ENCODE results near the gene IGF2BP1. TPM values are rescaled to one million over a fixed set of nuclear protein-coding genes. Genes with fewer than 3 reads are reported as not detected.

Gene IGF2BP1
- total RNA-seq, 2 experiments from 2014 or later = not detected

DNA sequence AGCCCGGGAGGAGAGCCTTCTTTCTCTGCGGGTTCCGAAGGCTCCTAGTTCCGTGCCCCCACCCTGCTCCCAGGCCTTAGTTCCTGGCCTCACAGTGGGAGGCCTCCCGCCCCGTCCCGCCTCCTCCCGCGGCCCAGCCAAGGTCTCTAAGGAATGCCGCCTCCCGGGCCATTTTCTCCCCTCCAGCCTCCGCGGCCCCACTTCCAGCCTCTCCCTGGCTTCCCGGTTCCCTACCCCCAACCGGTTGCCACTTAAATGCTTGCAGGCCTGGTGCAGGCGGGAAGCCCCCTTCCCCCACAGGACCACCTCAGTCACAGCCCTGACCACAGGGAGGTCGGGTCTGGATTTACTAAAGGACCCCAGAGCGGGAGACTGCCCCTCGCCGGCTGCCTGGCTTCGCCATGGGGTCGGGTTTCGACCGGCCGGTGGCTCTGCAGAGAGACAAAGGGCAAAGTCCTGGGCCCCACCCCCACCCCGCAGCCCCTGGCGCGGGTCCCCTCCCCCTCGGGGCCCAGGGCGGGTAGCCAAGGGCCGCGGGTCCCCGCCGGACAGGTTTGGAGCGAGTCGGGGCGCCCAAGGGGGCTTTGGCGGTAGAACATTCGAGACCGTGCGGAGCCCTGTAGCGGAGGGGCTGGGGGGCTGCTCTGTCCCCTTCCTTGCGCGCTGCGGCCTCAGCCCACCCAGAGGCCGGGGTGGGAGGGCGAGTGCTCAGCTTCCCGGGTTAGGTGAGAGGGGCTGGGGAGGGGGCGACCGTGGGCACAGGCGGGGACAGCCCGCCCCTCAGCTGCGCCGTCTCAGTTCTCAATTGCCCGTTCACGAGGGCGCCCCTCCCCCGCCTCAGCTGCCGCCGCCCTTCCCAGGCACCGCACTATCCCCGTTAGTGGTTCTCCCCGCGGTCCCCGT is 16.4 kb downstream of the IGF2BP1 start:
- ATAC-seq = no peak
- CTCF ChIA-PET = interaction anchor here (0.5 to 2.9 kb wide), 5 partner anchors 9 to 246 kb away, joined by 3 to 14 read pairs (median 3); no protein-coding TSS in a partner anchor
- POLR2A ChIA-PET = no interaction called here
- Mint-ChIP-seq H3K36me3 (ENCODE audit: low read depth) (no peaks in the 10 kb centered on the region), H3K4me1 (ENCODE audit: low read depth) (no peaks in the 10 kb centered on the region), H3K27me3 (ENCODE audit: low read depth) (peaks cover 51% of the 10 kb centered on the region), H3K4me3 (no peak overlapping the region), H3K9me3 (ENCODE audit: insufficient read depth) (no peaks in the 10 kb centered on the region), H3K27ac (no peak overlapping the region)
- no peak for DNase-seq

DNA sequence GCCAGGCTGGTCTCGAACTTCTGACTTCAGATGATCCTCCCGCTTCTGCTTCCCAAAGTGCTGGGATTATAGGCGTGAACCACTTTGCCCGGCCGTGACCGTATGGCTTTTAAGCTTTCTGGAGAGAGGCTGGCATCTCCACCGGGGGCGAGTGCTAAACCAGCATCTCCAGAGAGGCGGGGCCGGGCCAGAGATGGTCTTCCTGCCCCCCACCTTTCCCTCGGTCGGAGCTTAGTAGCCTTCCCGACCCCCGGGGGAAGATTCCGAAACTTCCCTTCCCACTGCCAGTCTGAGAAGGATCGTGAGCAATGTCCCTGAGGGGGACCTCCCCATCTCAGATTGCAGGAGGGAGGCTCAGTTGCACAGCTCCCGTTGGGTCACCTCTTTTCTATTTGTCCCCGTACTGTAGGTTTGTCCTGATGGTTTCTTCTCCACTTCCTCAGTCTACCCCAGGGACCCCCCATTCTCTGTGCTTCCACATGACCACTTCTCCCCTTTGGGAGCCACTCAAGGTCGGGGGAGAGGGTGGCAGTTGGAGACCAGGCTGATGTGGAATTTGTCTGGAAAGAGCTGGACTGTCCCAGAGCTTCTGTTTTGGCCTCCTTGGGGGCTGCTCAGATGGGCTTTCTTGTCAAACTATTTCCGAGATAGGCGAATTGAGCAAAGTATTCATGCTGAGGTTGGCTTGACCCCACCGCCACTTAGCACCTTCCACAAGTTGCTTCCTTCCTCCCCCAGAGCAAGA is 18.2 kb downstream of the IGF2BP1 start:
- Mint-ChIP-seq H3K4me3 (no peak overlapping the region), H3K36me3 (ENCODE audit: low read depth) (no peaks in the 10 kb centered on the region), H3K9me3 (ENCODE audit: insufficient read depth) (no peaks in the 10 kb centered on the region), H3K27ac (no peak overlapping the region), H3K27me3 (ENCODE audit: low read depth) (peaks cover 49% of the 10 kb centered on the region), H3K4me1 (ENCODE audit: low read depth) (no peaks in the 10 kb centered on the region)
- ChIA-PET CTCF (interaction anchor here (1.2 to 2.9 kb wide), 4 partner anchors 11 to 248 kb away, joined by 3 to 14 read pairs (median 4); no protein-coding TSS in a partner anchor), POLR2A (interaction anchor here (1.0 kb wide), 1 partner anchor 10 kb away, joined by 3 read pairs; no protein-coding TSS in a partner anchor)
- DNase-seq (no peak), ATAC-seq (no peak)

DNA sequence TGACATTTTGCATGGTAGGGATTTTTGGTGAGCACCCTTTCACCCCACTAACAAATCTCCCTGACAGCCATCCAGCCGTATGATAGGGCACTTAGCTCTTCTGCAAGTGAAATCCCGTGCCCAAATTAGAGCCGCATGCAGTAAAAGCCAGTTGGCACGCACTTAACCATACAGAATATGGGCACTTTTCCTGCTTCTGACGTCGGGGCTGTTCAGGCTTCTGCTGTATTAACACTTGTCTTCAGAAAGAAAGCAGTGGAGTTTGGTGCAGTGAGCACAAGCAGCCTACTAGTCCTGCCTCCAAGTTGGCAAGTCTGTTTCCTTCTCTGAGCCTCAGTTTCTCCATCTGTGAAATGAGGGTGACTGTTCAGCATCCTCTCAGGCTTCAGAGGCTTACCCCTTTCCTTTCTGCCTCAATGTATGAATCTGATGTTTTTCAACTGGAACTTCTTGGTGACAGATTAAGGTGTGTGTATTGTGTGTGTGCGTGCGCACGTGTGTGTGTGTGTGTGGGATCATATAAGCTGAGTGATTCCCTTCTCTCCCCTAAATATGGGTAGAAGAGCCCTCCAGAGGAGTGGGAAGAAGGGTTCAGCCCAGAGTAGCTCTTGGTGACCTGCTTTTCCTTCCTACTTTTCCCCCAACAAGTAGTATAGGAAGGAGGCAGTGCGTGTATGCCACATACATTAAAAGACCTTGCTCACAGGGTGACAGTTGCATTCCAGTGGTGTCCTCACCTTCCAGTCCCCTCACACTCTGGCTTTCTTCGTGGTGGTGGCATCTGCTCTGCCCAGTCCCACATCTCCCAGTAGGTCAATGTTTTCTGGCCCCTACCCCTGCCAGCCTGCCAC is 19.0 kb downstream of the IGF2BP1 start:
- no peaks in the 10 kb centered on the region for H3K4me1 Mint-ChIP-seq (ENCODE audit: low read depth)
- DNase-seq (no peak), ATAC-seq (no peak)
- CTCF ChIA-PET = interaction anchor here (1.7 to 2.9 kb wide), 2 partner anchors 16 to 20 kb away, joined by 4 to 14 read pairs; no protein-coding TSS in a partner anchor
- no peak overlapping the region for H3K27ac Mint-ChIP-seq
- POLR2A ChIA-PET = no interaction called here
- no peaks in the 10 kb centered on the region for H3K9me3 Mint-ChIP-seq (ENCODE audit: insufficient read depth)
- H3K4me3 Mint-ChIP-seq = no peak overlapping the region
- peaks cover 46% of the 10 kb centered on the region for H3K27me3 Mint-ChIP-seq (ENCODE audit: low read depth)
- no peaks in the 10 kb centered on the region for H3K36me3 Mint-ChIP-seq (ENCODE audit: low read depth)

DNA sequence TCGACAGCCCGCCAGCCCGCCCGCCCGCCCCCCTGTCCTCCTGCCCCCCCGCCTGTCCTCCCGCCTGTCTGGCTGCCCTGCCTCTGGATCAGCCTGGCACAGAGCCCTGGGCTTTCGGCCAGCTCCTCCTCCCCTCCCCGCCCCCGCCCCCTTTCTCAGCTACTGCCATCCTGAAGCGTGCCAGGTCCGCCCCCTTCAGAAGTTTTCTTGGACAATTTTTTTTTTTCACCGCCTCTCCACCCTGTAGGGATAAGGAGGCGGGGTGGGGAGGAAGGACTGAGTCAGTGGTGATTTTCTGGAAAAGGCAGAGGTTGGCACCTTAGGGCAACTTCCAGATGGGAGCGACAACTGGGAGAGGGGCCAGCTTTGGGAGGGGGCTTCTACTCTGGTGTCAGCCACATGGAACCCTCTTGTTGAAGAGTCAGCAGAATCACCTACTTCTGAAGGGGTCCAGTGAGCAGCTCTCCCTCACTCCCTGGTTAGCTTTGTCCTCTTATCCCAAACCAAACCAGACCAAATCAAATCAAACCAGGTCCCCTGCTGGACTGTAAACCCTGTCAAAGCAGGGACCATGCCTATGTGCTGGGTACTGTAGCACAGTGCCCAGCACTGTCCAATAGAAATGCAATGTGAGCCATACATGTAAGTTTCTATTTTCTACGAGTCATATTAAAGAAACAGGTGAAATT is 19.7 kb downstream of the IGF2BP1 start:
- H3K27ac Mint-ChIP-seq = no peak overlapping the region
- CTCF ChIA-PET = interaction anchor here (2.9 kb wide), 1 partner anchor 15 kb away, joined by 14 read pairs; no protein-coding TSS in a partner anchor

DNA sequence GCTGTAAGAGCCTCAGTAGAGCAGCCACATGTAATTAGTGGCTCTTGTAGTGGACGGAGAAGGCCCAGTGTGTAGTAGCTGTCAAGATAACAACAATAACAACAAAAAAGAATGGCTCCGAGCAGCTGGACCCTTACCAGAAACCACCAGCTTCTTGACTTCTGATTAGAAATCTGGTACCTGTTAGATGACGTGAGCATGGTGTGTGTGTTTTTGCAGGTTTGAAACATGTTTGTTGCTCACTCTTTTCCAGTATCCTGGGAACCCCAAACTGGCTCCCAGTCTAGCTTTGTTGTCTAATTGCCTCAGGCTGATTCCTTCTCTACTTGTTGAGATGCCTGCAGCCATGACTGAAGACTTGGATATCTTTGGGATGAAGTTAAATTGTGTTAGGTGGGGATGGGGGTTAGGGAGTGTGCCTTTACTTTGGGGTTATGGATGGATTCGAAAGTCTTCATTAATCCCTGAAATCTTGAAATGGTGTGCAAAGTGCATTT is 21.0 kb downstream of the IGF2BP1 start:
- no peak for DNase-seq

More for the DNA sequence above, 19.7 kb downstream of the IGF2BP1 start:
- ATAC-seq (no peak), DNase-seq (no peak)
- peaks cover 47% of the 10 kb centered on the region for H3K27me3 Mint-ChIP-seq (ENCODE audit: low read depth)
- POLR2A ChIA-PET = no interaction called here
- H3K9me3 Mint-ChIP-seq (ENCODE audit: insufficient read depth) = no peaks in the 10 kb centered on the region
- H3K4me3 Mint-ChIP-seq = no peak overlapping the region
- no peaks in the 10 kb centered on the region for H3K4me1 Mint-ChIP-seq (ENCODE audit: low read depth)
- H3K36me3 Mint-ChIP-seq (ENCODE audit: low read depth) = no peaks in the 10 kb centered on the region

DNA sequence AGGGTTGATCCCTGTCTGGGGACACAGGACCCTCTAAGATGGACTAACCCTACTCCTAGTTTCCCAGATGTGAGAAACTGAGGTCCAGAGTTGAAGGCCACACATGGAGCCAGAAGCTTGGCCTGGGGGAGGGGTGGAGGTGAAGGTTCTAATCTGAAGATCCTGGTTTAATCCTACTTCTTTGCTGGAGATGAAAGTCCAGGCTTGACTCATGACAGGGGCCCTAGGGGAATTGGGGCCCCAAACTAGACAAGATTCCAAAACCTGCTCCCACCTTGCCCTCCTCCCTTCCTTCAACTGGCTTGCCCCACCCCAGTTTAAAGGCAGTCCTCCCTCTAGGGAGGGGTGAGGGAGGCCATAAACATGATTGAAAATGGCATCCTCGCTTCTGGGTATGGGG is 21.6 kb downstream of the IGF2BP1 start:
- ATAC-seq (no peak), DNase-seq (no peak)
- Mint-ChIP-seq H3K27ac (no peak overlapping the region), H3K9me3 (ENCODE audit: insufficient read depth) (no peaks in the 10 kb centered on the region), H3K4me3 (no peak overlapping the region), H3K27me3 (ENCODE audit: low read depth) (peaks cover 33% of the 10 kb centered on the region), H3K36me3 (ENCODE audit: low read depth) (no peaks in the 10 kb centered on the region), H3K4me1 (ENCODE audit: low read depth) (no peaks in the 10 kb centered on the region)
- CTCF ChIA-PET = interaction anchor here (2.3 kb wide), 1 partner anchor 14 kb away, joined by 6 read pairs; no protein-coding TSS in a partner anchor
- POLR2A ChIA-PET = no interaction called here

More for the DNA sequence above, 21.0 kb downstream of the IGF2BP1 start:
- H3K27ac Mint-ChIP-seq = no peak overlapping the region
- ChIA-PET POLR2A (no interaction called here), CTCF (interaction anchor here (2.3 kb wide), 1 partner anchor 14 kb away, joined by 6 read pairs; no protein-coding TSS in a partner anchor)
- peaks cover 35% of the 10 kb centered on the region for H3K27me3 Mint-ChIP-seq (ENCODE audit: low read depth)
- H3K9me3 Mint-ChIP-seq (ENCODE audit: insufficient read depth) = no peaks in the 10 kb centered on the region
- no peaks in the 10 kb centered on the region for H3K4me1 Mint-ChIP-seq (ENCODE audit: low read depth)
- H3K36me3 Mint-ChIP-seq (ENCODE audit: low read depth) = no peaks in the 10 kb centered on the region
- no peak overlapping the region for H3K4me3 Mint-ChIP-seq
- ATAC-seq = no peak

DNA sequence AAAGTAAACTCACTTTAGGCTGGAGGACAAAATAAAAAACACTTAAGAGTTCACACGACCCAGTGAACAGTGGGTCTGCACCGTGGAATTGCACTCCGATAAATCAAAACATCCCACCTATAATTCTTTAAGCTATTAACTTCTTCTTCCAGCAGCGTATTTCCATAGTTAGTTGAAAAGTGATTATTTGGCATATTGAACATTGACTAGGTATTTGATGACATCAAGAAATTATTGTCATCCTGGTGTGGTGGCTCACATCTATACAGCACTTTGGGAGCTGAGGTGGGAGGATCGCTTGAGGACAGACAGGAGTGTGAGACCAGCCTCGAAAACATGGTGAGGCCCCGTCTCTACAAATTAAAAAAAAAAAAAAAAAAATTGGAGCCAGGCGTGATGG is 23.4 kb downstream of the IGF2BP1 start:
- Mint-ChIP-seq H3K4me1 (ENCODE audit: low read depth) (no peaks in the 10 kb centered on the region), H3K36me3 (ENCODE audit: low read depth) (no peaks in the 10 kb centered on the region), H3K27ac (no peak overlapping the region), H3K27me3 (ENCODE audit: low read depth) (peaks cover 20% of the 10 kb centered on the region), H3K4me3 (no peak overlapping the region), H3K9me3 (ENCODE audit: insufficient read depth) (no peaks in the 10 kb centered on the region)
- POLR2A ChIA-PET = no interaction called here
- CTCF ChIA-PET = no interaction called here
- DNase-seq = no peak
- no peak for ATAC-seq

DNA sequence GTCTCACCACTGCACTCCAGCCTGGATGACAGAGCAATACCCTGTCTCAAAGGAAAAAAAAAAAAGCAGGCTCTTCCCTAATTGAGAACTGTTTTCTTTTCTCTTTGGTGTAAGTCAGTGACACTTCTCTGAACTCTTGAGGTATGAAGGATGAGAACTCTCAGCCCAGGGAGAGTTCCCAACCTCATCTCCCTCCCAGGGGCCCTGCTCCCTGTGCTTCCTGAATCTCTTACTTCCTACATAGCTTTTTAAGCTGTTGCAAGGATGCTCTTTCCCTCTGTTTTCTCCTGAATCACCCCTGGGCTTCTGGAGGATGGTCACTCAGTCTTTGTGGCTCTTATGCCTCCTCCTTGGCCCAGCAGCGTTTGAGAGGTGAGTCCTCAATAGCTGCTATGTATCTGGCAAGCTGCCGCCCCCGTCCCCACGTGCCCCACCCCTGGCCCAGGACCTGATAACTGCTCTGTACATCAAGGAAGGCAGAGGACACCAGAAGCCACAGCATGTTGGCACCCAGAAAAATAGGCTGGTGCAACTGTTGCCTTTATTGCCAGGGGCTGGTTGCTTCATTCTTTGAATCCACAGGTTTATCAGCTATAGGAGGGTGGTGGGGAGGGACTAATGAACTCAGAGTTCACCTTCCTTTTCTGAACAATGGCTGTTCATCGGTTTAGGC is 24.0 kb downstream of the IGF2BP1 start:
- Mint-ChIP-seq H3K36me3 (ENCODE audit: low read depth) (no peaks in the 10 kb centered on the region), H3K27me3 (ENCODE audit: low read depth) (peaks cover 14% of the 10 kb centered on the region), H3K27ac (no peak overlapping the region), H3K9me3 (ENCODE audit: insufficient read depth) (no peaks in the 10 kb centered on the region), H3K4me1 (ENCODE audit: low read depth) (no peaks in the 10 kb centered on the region), H3K4me3 (no peak overlapping the region)
- ChIA-PET POLR2A (no interaction called here), CTCF (interaction anchor here (0.9 to 1.0 kb wide), 2 partner anchors 11 to 217 kb away, joined by 3 to 4 read pairs; no protein-coding TSS in a partner anchor)
- no peak for ATAC-seq
- DNase-seq = no peak

DNA sequence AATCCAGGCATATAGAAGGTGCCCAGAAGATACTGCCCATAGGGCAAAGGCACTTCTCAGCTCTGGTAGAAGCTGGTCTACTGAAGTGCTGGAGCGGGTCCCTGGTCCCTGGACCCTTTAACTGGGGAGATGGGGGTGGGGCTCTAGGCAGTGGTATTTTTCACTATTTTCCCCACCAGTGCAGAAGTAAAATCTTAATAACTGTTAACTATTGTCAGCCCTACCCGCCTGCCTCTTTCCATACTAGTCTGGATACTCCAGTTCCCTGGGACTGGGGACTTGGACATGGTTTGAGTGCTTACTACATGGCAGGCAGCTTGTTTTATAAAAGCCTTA is 24.6 kb downstream of the IGF2BP1 start:
- H3K4me1 Mint-ChIP-seq (ENCODE audit: low read depth) = no peaks in the 10 kb centered on the region
- no peak for ATAC-seq
- POLR2A ChIA-PET = no interaction called here
- no peaks in the 10 kb centered on the region for H3K36me3 Mint-ChIP-seq (ENCODE audit: low read depth)
- CTCF ChIA-PET = interaction anchor here (0.9 to 1.0 kb wide), 2 partner anchors 11 to 218 kb away, joined by 3 to 4 read pairs; no protein-coding TSS in a partner anchor
- no peak for DNase-seq
- H3K27ac Mint-ChIP-seq = no peak overlapping the region
- no peak overlapping the region for H3K4me3 Mint-ChIP-seq
- H3K27me3 Mint-ChIP-seq (ENCODE audit: low read depth) = peaks cover 11% of the 10 kb centered on the region
- no peaks in the 10 kb centered on the region for H3K9me3 Mint-ChIP-seq (ENCODE audit: insufficient read depth)

DNA sequence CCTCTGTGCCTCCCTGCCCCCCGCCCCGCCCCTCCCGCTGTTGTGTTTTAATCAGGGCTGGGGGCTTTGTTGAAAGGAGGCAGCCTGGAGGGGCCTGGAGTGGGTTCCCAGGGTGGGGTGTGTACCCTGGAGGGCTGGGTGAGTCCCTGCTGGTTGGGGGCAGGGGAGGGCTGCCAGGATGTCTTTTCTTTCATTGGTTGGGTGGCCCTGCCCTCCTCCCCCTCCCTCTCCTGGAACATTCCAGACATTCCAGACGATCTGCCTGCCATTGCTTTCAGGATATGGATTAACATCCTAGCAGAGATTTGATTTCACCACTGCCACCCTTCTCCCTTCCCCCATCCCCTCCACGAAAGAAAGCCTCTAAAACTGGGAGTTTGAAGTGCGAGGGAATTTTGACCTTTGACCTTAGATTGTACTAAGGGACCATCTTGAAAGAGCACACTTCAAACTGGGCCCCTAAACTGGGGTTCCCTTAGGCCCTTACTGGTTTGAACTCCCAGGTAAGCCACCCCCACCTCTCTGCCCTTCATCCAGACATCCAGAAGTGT is 25.3 kb downstream of the IGF2BP1 start:
- POLR2A ChIA-PET = no interaction called here
- CTCF ChIA-PET = no interaction called here
- Mint-ChIP-seq H3K9me3 (ENCODE audit: insufficient read depth) (no peaks in the 10 kb centered on the region), H3K4me1 (ENCODE audit: low read depth) (no peaks in the 10 kb centered on the region), H3K4me3 (no peak overlapping the region), H3K27me3 (ENCODE audit: low read depth) (peaks cover 9% of the 10 kb centered on the region), H3K36me3 (ENCODE audit: low read depth) (no peaks in the 10 kb centered on the region), H3K27ac (no peak overlapping the region)
- DNase-seq = no peak
- no peak for ATAC-seq

Data from activated CD8-positive, alpha-beta T cell treated with anti-CD3 and anti-CD28 coated beads, Interleukin-2, amount 10 ng/mL, durations not matched to agents 7 days and 5 days (primary cell).